ENCODE measurements around the gene DPP10.

- TF ChIP-seq POLR2A (IDR thresholded peaks at IDR 0.05) (no peak), CTCF (IDR thresholded peaks at IDR 0.05) (no peak)
Observed at GRCh38 chr2:115071534-115071933, 629.1 kb downstream of the DPP10 start.
